ENCODE results near the gene ZNF292. TPM values are rescaled to one million over a fixed set of nuclear protein-coding genes. Genes with fewer than 3 reads are reported as not detected.
"Not testable (repeated sequence)": the region's sequence is repeated elsewhere in the genome, so short reads cannot be mapped to it uniquely, and the experiment has no call there.

The ZNF292 gene
- total RNA-seq, 1 donor from 2014 or later, result 12.5 TPM

- TF ChIP-seq CTCF (conservative IDR thresholded peaks at IDR 0.05; ENCODE audit: low read depth, low read length), result no peak
- no peak for DNase-seq (ENCODE audit: low read depth)
- no peak overlapping the region for H3K4me3 ChIP-seq (ENCODE audit: low read depth, low read length)
These were observed 70.6 kb downstream of the ZNF292 start for GRCh38 chr6:87225937-87226336.

DNA sequence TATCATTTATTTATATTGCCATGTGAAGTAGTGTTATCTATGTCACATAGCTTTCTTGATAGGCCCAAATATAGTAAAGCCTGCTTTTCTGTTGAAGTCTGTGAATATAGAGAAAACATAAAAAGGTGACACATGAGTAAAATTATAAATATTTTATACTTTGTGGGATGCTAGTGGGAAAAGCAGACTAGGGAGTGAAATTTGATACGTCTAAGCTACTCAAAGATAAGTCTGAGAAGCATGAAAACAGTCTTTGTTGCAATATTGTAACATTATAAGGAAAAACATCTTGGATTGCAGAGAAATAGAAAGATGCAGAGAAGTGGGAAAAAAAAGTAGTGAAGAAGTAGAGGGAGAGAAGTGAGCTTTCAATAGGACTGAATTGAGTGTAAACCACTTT lies 75.4 kb downstream of the ZNF292 start:
- no peak overlapping the region for H3K4me3 ChIP-seq (ENCODE audit: low read depth, low read length)
- no peak for TF ChIP-seq CTCF (conservative IDR thresholded peaks at IDR 0.05; ENCODE audit: low read depth, low read length)
- no peak for DNase-seq (ENCODE audit: low read depth)

DNA sequence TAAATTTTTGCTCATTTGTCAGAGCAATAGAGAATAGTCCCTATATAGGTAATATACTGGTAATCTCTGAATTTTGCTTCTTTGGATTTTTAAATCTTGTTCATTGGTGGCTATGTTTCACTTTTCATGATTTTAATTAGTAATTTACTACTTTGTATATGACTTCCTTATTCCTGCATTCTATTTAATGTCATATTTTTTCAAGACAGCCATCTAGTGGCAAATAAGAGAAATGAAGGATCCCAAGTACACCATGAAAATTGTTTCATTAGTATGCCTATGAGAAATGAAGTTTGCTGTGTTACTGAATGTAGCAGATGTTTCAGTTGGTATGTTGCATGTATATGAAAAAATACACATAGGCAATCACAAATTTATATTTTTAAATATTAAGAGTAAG lies 82.4 kb downstream of the ZNF292 start:
- H3K4me3 ChIP-seq (ENCODE audit: low read depth, low read length), result no peak overlapping the region
- TF ChIP-seq CTCF (conservative IDR thresholded peaks at IDR 0.05; ENCODE audit: low read depth, low read length), result peak; percentile 50
- no peak for DNase-seq (ENCODE audit: low read depth)

DNA sequence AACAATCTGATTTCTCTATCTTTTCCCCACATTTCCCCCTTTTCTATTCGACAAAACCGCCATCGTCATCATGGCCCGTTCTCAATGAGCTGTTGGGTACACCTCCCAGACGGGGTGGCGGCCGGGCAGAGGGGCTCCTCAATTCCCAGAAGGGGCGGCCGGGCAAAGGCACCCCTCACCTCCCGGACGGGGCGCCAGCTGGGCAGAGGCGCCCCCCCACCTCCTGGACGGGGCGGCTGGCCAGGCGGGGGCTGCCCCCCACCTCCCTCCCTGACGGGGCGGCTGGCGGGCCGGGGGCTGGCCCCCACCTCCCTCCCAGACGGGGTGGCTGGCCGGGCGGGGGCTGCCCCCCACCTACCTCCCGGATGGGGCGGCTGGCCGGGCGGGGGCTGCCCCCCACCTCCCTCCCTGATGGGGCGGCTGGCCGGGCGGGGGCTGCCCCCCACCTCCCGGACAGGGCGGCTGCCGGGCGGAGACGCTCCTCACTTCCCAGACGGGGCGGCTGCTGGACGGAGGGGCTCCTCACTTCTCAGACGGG lies 83.8 kb downstream of the ZNF292 start:
- not testable (repeated sequence) for DNase-seq (ENCODE audit: low read depth); H3K4me3 ChIP-seq (ENCODE audit: low read depth, low read length)

GRCh38 chr6:87241304-87241703 lies 85.9 kb downstream of the ZNF292 start:
- TF ChIP-seq CTCF (conservative IDR thresholded peaks at IDR 0.05; ENCODE audit: low read depth, low read length), result no peak
- no peak overlapping the region for H3K4me3 ChIP-seq (ENCODE audit: low read depth, low read length)
- no peak for DNase-seq (ENCODE audit: low read depth)

DNA sequence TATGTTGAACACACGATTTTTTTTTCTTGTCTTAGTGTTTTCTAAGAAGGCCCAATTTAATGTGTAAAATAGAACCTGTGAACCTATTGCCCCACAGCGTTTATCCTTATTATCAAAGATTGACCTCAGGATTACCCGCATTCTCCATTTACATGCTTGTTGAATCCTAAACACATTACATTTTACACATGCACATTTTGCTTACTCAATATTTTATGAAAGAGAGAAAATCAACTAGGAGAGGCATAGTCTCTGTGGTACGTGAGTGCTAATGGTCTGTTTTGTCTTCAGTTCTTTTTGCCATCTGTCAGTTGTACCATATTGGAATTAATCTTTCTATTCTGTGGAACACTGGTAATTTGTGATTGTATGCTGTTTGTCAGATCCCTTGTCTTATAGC lies 86.9 kb downstream of the ZNF292 start:
- TF ChIP-seq CTCF (conservative IDR thresholded peaks at IDR 0.05; ENCODE audit: low read depth, low read length), result no peak
- no peak overlapping the region for H3K4me3 ChIP-seq (ENCODE audit: low read depth, low read length)
- DNase-seq (ENCODE audit: low read depth), result no peak

GRCh38 chr6:87243812-87244211 lies 88.4 kb downstream of the ZNF292 start:
- DNase-seq (ENCODE audit: low read depth), result no peak
- TF ChIP-seq CTCF (conservative IDR thresholded peaks at IDR 0.05; ENCODE audit: low read depth, low read length), result no peak
- no peak overlapping the region for H3K4me3 ChIP-seq (ENCODE audit: low read depth, low read length)
